Upper lobe of right lung (tissue), 1 donor: ENCODE measurements around the gene FKBP10. TPM values are rescaled to one million over a fixed set of nuclear protein-coding genes. Genes with fewer than 3 reads are reported as not detected.

ENCODE experiments used
- ATAC-seq: fragments of 200-7000 bp; cut with Tn5 transposase; one replicate; pipeline ENCODE4 v1.9.1; 2020; ENCODE audit warnings: mild to moderate bottlenecking, moderate library complexity
- DNase-seq: peaks from one replicate; pipeline ENCODE4 v3.0.0-alpha.2; 2020
- H3K27ac ChIP-seq: fragments of 200-600 bp; one replicate; pipeline ENCODE4 v1.8.0; 2022
- H3K27me3 ChIP-seq: fragments of 200-600 bp; one replicate; pipeline ENCODE4 v1.8.0; 2022; ENCODE audit warnings: mild to moderate bottlenecking
- H3K36me3 ChIP-seq: fragments of 200-600 bp; one replicate; pipeline ENCODE4 v1.8.0; 2022
- H3K4me1 ChIP-seq: fragments of 200-600 bp; one replicate; pipeline ENCODE4 v1.8.0; 2022
- H3K4me3 ChIP-seq: fragments of 200-600 bp; one replicate; pipeline ENCODE4 v1.8.0; 2022; ENCODE audit warnings: mild to moderate bottlenecking
- H3K9me3 ChIP-seq: fragments of 200-600 bp; one replicate; pipeline ENCODE4 v1.8.0; 2022
- CTCF ChIP-seq: fragments of 200-600 bp; IDR thresholded peaks from one replicate; pipeline ENCODE4 v1.8.0; 2022; ENCODE audit warnings: antibody characterized with exemption
- intact Hi-C: fragments of 100-400 bp; cut with DNase I; formaldehyde crosslinking; loops from one replicate; pipeline ENCODE4 v1.11.0; 2022
- total RNA-seq: library from RNA; stranded (reverse); fragmentation: NEBNext Ultra II Directional; extraction: Animal tissue kit (Norgen Biotek cat#: 25700); gene quantifications from one replicate; pipeline ENCODE4 v1.2.1, GENCODE V29; 2021
- donor health status: DM: no; HTN: yes; CAD: no; lungs with severe emphysema.

Gene FKBP10
- total RNA-seq, 1 donor from 2014 or later, result 34.5 TPM

- Histone ChIP-seq H3K4me1 (peaks cover 26% of the 10 kb centered on the region), H3K27me3 (no peaks in the 10 kb centered on the region), H3K36me3 (peaks cover 69% of the 10 kb centered on the region), H3K27ac (no peak overlapping the region), H3K4me3 (no peak overlapping the region), H3K9me3 (no peaks in the 10 kb centered on the region)
- ATAC-seq, result no peak
- DNase-seq, result no peak
- no peak for TF ChIP-seq CTCF
- intact Hi-C loops, result no loop called here
Observed at GRCh38 chr17:41769346-41769862, 43.4 kb upstream of the FKBP10 start.

- TF ChIP-seq CTCF, result no peak
- Histone ChIP-seq H3K4me1 (peaks cover 32% of the 10 kb centered on the region), H3K27ac (no peak overlapping the region)
Observed at GRCh38 chr17:41769985-41770384, 42.8 kb upstream of the FKBP10 start.

GRCh38 chr17:41771389-41772206 lies 41.2 kb upstream of the FKBP10 start:
- intact Hi-C loops, result no loop called here
- no peaks in the 10 kb centered on the region for H3K9me3 ChIP-seq
- no peak overlapping the region for H3K27ac ChIP-seq
- peaks cover 48% of the 10 kb centered on the region for H3K36me3 ChIP-seq
- peaks cover 48% of the 10 kb centered on the region for H3K4me1 ChIP-seq
- DNase-seq (no peak), ATAC-seq (no peak)
- no peaks in the 10 kb centered on the region for H3K27me3 ChIP-seq
- no peak overlapping the region for H3K4me3 ChIP-seq
- TF ChIP-seq CTCF, result no peak

More at GRCh38 chr17:41769985-41770384, 42.8 kb upstream of the FKBP10 start:
- Histone ChIP-seq H3K27me3 (no peaks in the 10 kb centered on the region), H3K36me3 (peaks cover 64% of the 10 kb centered on the region), H3K4me3 (no peak overlapping the region), H3K9me3 (no peaks in the 10 kb centered on the region)
- no peak for DNase-seq
- no peak for ATAC-seq
- intact Hi-C loops, result no loop called here

- intact Hi-C loops, result no loop called here
- no peak for TF ChIP-seq CTCF
- Histone ChIP-seq H3K4me1 (peaks cover 54% of the 10 kb centered on the region), H3K9me3 (no peaks in the 10 kb centered on the region), H3K27me3 (no peaks in the 10 kb centered on the region), H3K27ac (peak overlapping the region; percentile 42), H3K36me3 (peaks cover 41% of the 10 kb centered on the region), H3K4me3 (no peak overlapping the region)
- peak; percentile 89 for DNase-seq
- peak; percentile 77 for ATAC-seq
Observed at GRCh38 chr17:41772218-41772585, 40.6 kb upstream of the FKBP10 start.

- no peak for ATAC-seq
- Histone ChIP-seq H3K4me1 (peaks cover 58% of the 10 kb centered on the region), H3K27me3 (no peaks in the 10 kb centered on the region), H3K27ac (peak overlapping the region; percentile 42), H3K9me3 (no peaks in the 10 kb centered on the region), H3K36me3 (peaks cover 37% of the 10 kb centered on the region), H3K4me3 (no peak overlapping the region)
- intact Hi-C loops, result no loop called here
- DNase-seq, result no peak
- TF ChIP-seq CTCF, result no peak
Observed at GRCh38 chr17:41772586-41773189, 40.1 kb upstream of the FKBP10 start.
